Stimulated activated CD8-positive, alpha-beta memory T cell treated with anti-CD3 and anti-CD28 coated beads, Interleukin-15, amount 100 ng/mL, for 4 hours (primary cell): ENCODE measurements around the gene PRR36.

Source experiments
- DNase-seq, 2 donors: peaks; one replicate each; pipeline ENCODE4 v3.0.0-alpha.2; 2020; ENCODE audit warnings: low read depth in 2 of 2

Gene PRR36

GRCh38 chr19:7819337-7819736, 54.9 kb downstream of the PRR36 start:
- DNase-seq = no peak

GRCh38 chr19:7818806-7819205, 55.4 kb downstream of the PRR36 start:
- no peak for DNase-seq
